Measurements from ENCODE around the gene ARFRP1. TPM values are rescaled to one million over a fixed set of nuclear protein-coding genes. Genes with fewer than 3 reads are reported as not detected.
A peak's percentile ranks its signal among the peaks of the same experiment; 100 is the strongest.

Gene ARFRP1
- total RNA-seq, 2 donors from 2014 or later = 35.3 to 76.9 TPM

GRCh38 chr20:63741354-63741675, 33.5 kb upstream of the ARFRP1 start:
- TF ChIP-seq CTCF (IDR thresholded peaks at IDR 0.05) = no peak
- intact Hi-C loops (cut with DNase I) = no loop called here
- Histone ChIP-seq H3K27ac (peak overlapping the region; percentile 95), H3K27me3 (no peaks in the 10 kb centered on the region), H3K9me3 (no peaks in the 10 kb centered on the region), H3K4me1 (peaks cover 32% of the 10 kb centered on the region), H3K36me3 (no peaks in the 10 kb centered on the region), H3K4me3 (peak overlapping the region; percentile 58), H3K9ac (ENCODE audit: low read depth in 2 of 2, low read length in 2 of 2) (peak overlapping the region; percentile 34 to 72)
- DNase-seq = no peak

- intact Hi-C loops (cut with DNase I) = no loop called here
- DNase-seq = peak; percentile 95
- H3K9me3 ChIP-seq = no peaks in the 10 kb centered on the region
- H3K9ac ChIP-seq (ENCODE audit: low read depth in 2 of 2, low read length in 2 of 2) = peak overlapping the region; percentile 70 to 72
- no peaks in the 10 kb centered on the region for H3K36me3 ChIP-seq
- peaks cover 32% of the 10 kb centered on the region for H3K4me1 ChIP-seq
- peak overlapping the region; percentile 95 for H3K27ac ChIP-seq
- peak overlapping the region; percentile 58 for H3K4me3 ChIP-seq
- no peak for TF ChIP-seq CTCF (IDR thresholded peaks at IDR 0.05)
- no peaks in the 10 kb centered on the region for H3K27me3 ChIP-seq
Observed at GRCh38 chr20:63740627-63741353, 33.0 kb upstream of the ARFRP1 start.

- TF ChIP-seq CTCF (IDR thresholded peaks at IDR 0.05) = no peak
- Histone ChIP-seq H3K36me3 (peaks cover 6% of the 10 kb centered on the region), H3K9ac (ENCODE audit: low read depth in 2 of 2, low read length in 2 of 2) (peak overlapping the region; percentile 70 to 72), H3K9me3 (no peaks in the 10 kb centered on the region), H3K4me1 (peaks cover 32% of the 10 kb centered on the region), H3K27ac (peak overlapping the region; percentile 95), H3K4me3 (peak overlapping the region; percentile 58), H3K27me3 (no peaks in the 10 kb centered on the region)
- intact Hi-C loops (cut with DNase I) = no loop called here
- DNase-seq = peak; percentile 49
Observed at GRCh38 chr20:63740070-63740626, 32.4 kb upstream of the ARFRP1 start.

GRCh38 chr20:63739130-63740069, 31.6 kb upstream of the ARFRP1 start, which contains the start of gene SLC2A4RG:
Gene SLC2A4RG (plus strand): TSS chr20:63739776. CDS start chr20:63739913, 137 bp downstream.
- no peaks in the 10 kb centered on the region for H3K9me3 ChIP-seq
- peaks cover 7% of the 10 kb centered on the region for H3K36me3 ChIP-seq
- H3K27me3 ChIP-seq = no peaks in the 10 kb centered on the region
- H3K4me3 ChIP-seq = peak within 1 kb of the TSS; percentile 58
- DNase-seq = peak; percentile 82
- H3K9ac ChIP-seq (ENCODE audit: low read depth in 2 of 2, low read length in 2 of 2) = peak within 1 kb of the TSS; percentile 70 to 73
- H3K4me1 ChIP-seq = peaks cover 32% of the 10 kb centered on the region
- peak within 1 kb of the TSS; percentile 95 for H3K27ac ChIP-seq
- TF ChIP-seq CTCF (IDR thresholded peaks at IDR 0.05) = no peak
- intact Hi-C loops (cut with DNase I) = no loop called here

GRCh38 chr20:63738687-63739129, 30.9 kb upstream of the ARFRP1 start:
- peak overlapping the region; percentile 46 to 73 for H3K9ac ChIP-seq (ENCODE audit: low read depth in 2 of 2, low read length in 2 of 2)
- no peak for TF ChIP-seq CTCF (IDR thresholded peaks at IDR 0.05)
- intact Hi-C loops (cut with DNase I) = no loop called here
- peak; percentile 80 for DNase-seq
- H3K4me1 ChIP-seq = peaks cover 32% of the 10 kb centered on the region
- H3K27me3 ChIP-seq = no peaks in the 10 kb centered on the region
- peaks cover 7% of the 10 kb centered on the region for H3K36me3 ChIP-seq
- H3K27ac ChIP-seq = peak overlapping the region; percentile 69
- H3K4me3 ChIP-seq = peak overlapping the region; percentile 55
- H3K9me3 ChIP-seq = no peaks in the 10 kb centered on the region
